GM12878 (cell line): ENCODE results near the gene RPS6KA5. TPM values are rescaled to one million over a fixed set of nuclear protein-coding genes. Genes with fewer than 3 reads are reported as not detected.

Experiments used
- ATAC-seq: fragments of 200-7000 bp; cut with Tn5 transposase; 3 replicates; pipeline ENCODE4 v1.9.1; 2020; ENCODE audit warnings: mild to moderate bottlenecking, moderate library complexity
- BruUV-seq: library from RNA; stranded (reverse); fragments of 400-500 nt; replicated peaks from 2 replicates; lab custom pipeline; 2021; lab: Mats Ljungman, UMichigan
- CTCF ChIA-PET: fragments of 300-600 bp; sonication (Branson Sonifier 250); formaldehyde crosslinking; extraction: SDS; loops from one replicate; lab custom pipeline; 2021; ENCODE audit warnings: inconsistent platforms; lab: Yijun Ruan, JAX
- POLR2A ChIA-PET: fragments of 350-600 bp; formaldehyde crosslinking; extraction: SDS; loops from one replicate; lab custom pipeline; 2021; ENCODE audit warnings: inconsistent platforms; lab: Charles Lee
- RAD21 ChIA-PET: fragments of 300-600 bp; sonication (Branson Sonifier 250); formaldehyde crosslinking; loops from one replicate; lab custom pipeline; 2023; ENCODE audit warnings: antibody characterized with exemption; ENCODE audit not compliant: unreplicated experiment; lab: Charles Lee
- SMC1A ChIA-PET: fragments of 300-600 bp; sonication (Branson Sonifier 250); formaldehyde crosslinking; loops from one replicate; lab custom pipeline; 2023; ENCODE audit not compliant: unreplicated experiment, uncharacterized antibody; lab: Charles Lee
- DNase-seq: peaks from one replicate; pipeline ENCODE4 v3.0.0-alpha.2; 2011; ENCODE audit warnings: low read depth, low spot score
- FAIRE-seq: peaks from 3 replicates; lab custom pipeline; 2011; peaks lifted over from hg19 to GRCh38; lab: Jason Lieb, UNC
- H2AFZ ChIP-seq: 2 replicates; pipeline ENCODE4 v1.6.0; 2011; ENCODE audit warnings: low read depth, low read length, control low read depth; ENCODE audit not compliant: control insufficient read depth
- H3K27ac ChIP-seq: 2 replicates; pipeline ENCODE4 v1.5.1; 2011; ENCODE audit warnings: control low read depth; ENCODE audit not compliant: control insufficient read depth, insufficient read depth
- H3K27me3 ChIP-seq, 2 experiments: replicated peaks in 1 of 2; 2 replicates each; pipeline versions ENCODE4 v1.6.0 to v1.6.1; 2011; ENCODE audit warnings: low read length in 1 of 2; ENCODE audit not compliant: control insufficient read depth in 2 of 2, insufficient read depth in 2 of 2
- H3K36me3 ChIP-seq, 2 experiments: 2 replicates each; pipeline ENCODE4 v1.5.1; 2011; ENCODE audit warnings: low read length in 1 of 2; ENCODE audit not compliant: control insufficient read depth in 2 of 2, insufficient read depth in 2 of 2
- H3K4me1 ChIP-seq: 2 replicates; pipeline ENCODE4 v1.6.1; 2011; ENCODE audit warnings: mild to moderate bottlenecking, low read length, moderate library complexity, mixed read lengths; ENCODE audit not compliant: control insufficient read depth, insufficient read depth
- H3K4me2 ChIP-seq: 2 replicates; pipeline ENCODE4 v1.6.0; 2011; ENCODE audit warnings: control low read depth; ENCODE audit not compliant: control insufficient read depth, insufficient read depth
- H3K4me3 ChIP-seq: fragments of 200-600 bp; sonication (generic); 2 replicates; pipeline ENCODE4 v1.5.1; 2016
- H3K79me2 ChIP-seq: 2 replicates; pipeline ENCODE4 v1.6.0; 2011; ENCODE audit warnings: low read length; ENCODE audit not compliant: control insufficient read depth, insufficient read depth
- H3K9ac ChIP-seq: 2 replicates; pipeline ENCODE4 v1.8.0; 2011; ENCODE audit warnings: low read length, control low read depth, mixed read lengths; ENCODE audit not compliant: control insufficient read depth, insufficient read depth
- H3K9me3 ChIP-seq: replicated peaks from 3 replicates; pipeline ENCODE4 v1.5.1; 2011; ENCODE audit warnings: mild to moderate bottlenecking, low read length; ENCODE audit not compliant: control insufficient read depth, insufficient read depth
- H4K20me1 ChIP-seq: 2 replicates; pipeline ENCODE4 v1.6.0; 2011; ENCODE audit not compliant: control insufficient read depth, insufficient read depth
- ATF3 ChIP-seq: IDR thresholded peaks from 2 replicates; pipeline ENCODE4 v1.6.1; 2011; ENCODE audit warnings: low read depth, mild to moderate bottlenecking, low read length, moderate library complexity, borderline replicate concordance; ENCODE audit errors: extremely low read depth
- BCL11A ChIP-seq: IDR thresholded peaks from 2 replicates; pipeline ENCODE4 v1.6.1; 2011; ENCODE audit warnings: low read depth, low read length
- CUX1 ChIP-seq: IDR thresholded peaks from 2 replicates; pipeline ENCODE4 v1.6.1; 2012; ENCODE audit warnings: improper control_type of control experiment, low read depth, low read length; ENCODE audit not compliant: insufficient replicate concordance
- JUND ChIP-seq: IDR thresholded peaks from 2 replicates; pipeline ENCODE4 v1.6.1; 2012; ENCODE audit warnings: low read depth, mild to moderate bottlenecking, low read length, improper control_type of control experiment, moderate library complexity
- MEF2A ChIP-seq: IDR thresholded peaks from 2 replicates; pipeline ENCODE4 v1.6.1; 2011; ENCODE audit warnings: low read depth, mild to moderate bottlenecking, low read length, moderate library complexity; ENCODE audit not compliant: insufficient read depth
- MEF2B ChIP-seq: fragments of 450-650 bp; IDR thresholded peaks from 2 replicates; pipeline ENCODE4 v1.6.1; 2018; ENCODE audit warnings: mild to moderate bottlenecking, moderate library complexity; ENCODE audit not compliant: partially characterized antibody, poor library complexity, severe bottlenecking
- RAD21 ChIP-seq: IDR thresholded peaks from 2 replicates; pipeline ENCODE4 v1.6.1; 2011; ENCODE audit warnings: mild to moderate bottlenecking, low read depth, low read length, moderate library complexity; ENCODE audit not compliant: insufficient read depth
- RELA ChIP-seq: fragments of 450-650 bp; IDR thresholded peaks from 2 replicates; pipeline ENCODE4 v1.8.0; 2014; ENCODE audit warnings: borderline replicate concordance; ENCODE audit not compliant: partially characterized antibody
- RUNX3 ChIP-seq: IDR thresholded peaks from 2 replicates; pipeline ENCODE4 v1.6.1; 2012; ENCODE audit warnings: low read length, inconsistent platforms
- SMC3 ChIP-seq: IDR thresholded peaks from 2 replicates; pipeline ENCODE4 v1.6.1; 2011; ENCODE audit warnings: low read length, improper control_type of control experiment, borderline replicate concordance
- STAT3 ChIP-seq: IDR thresholded peaks from 2 replicates; pipeline ENCODE4 v1.6.1; 2011; ENCODE audit warnings: low read depth, low read length, improper control_type of control experiment
- WRNIP1 ChIP-seq: IDR thresholded peaks from 2 replicates; pipeline ENCODE4 v1.6.1; 2011; ENCODE audit warnings: low read depth, low read length, improper control_type of control experiment, borderline replicate concordance
- ZNF217 ChIP-seq: fragments of 450-650 bp; IDR thresholded peaks from 2 replicates; pipeline ENCODE4 v1.6.1; 2017; ENCODE audit warnings: antibody characterized with exemption, mild to moderate bottlenecking
- WGBS: methylation state at CpG from one replicate; pipeline ENCODE4 v1.1.6; 2016; ENCODE audit warnings: low lambda C conversion rate; ENCODE audit not compliant: insufficient replicate concordance, insufficient coverage; ENCODE audit errors: missing lambda C conversion rate; 5-methylcytosine and 5-hydroxymethylcytosine counted together
- in situ Hi-C: fragments of 300-500 bp; cut with MboI; formaldehyde crosslinking; loops from 9 replicates; pipeline ENCODE4 v1.14.3; 2018; ENCODE audit warnings: mixed read lengths
- intact Hi-C: fragments of 100-400 bp; cut with micrococcal nuclease; formaldehyde crosslinking; loops from one replicate; pipeline ENCODE4 v1.14.2; 2022; ENCODE audit not compliant: unreplicated experiment
- polyA plus RNA-seq, 11 experiments: library from polyadenylated mRNA; depleted of rRNA in 4 of 11; unstranded in 6 of 11; stranded (reverse) in 5 of 11; fragments of >200 nt; fragmentation: Nextera tagmentation in 4 of 11; fragmentation: Illumina TruSeq in 1 of 11; extraction: Ambion mirVana in 4 of 11; extraction: Trizol in 1 of 11; gene quantifications; 1 replicate in 1 of 11; 2 replicates in 10 of 11; pipeline versions ENCODE4 v1.2.1 to v1.2.3, GENCODE V29; 2011 to 2016; ENCODE audit warnings: inconsistent platforms in 2 of 11, missing spikeins in 2 of 11, low read depth in 1 of 11
- total RNA-seq, 4 experiments: library from RNA; depleted of rRNA in 3 of 4; stranded (reverse); fragments of >200 nt in 3 of 4; fragmentation: Illumina TruSeq in 1 of 4; extraction: Trizol in 1 of 4; gene quantifications; 2 replicates each; pipeline versions ENCODE4 v1.2.1 to v1.2.3, GENCODE V29; 2013 to 2021

RPS6KA5 gene
- total and polyA plus RNA-seq, 10 of the 15 experiments (the other 5 are each of a cell fraction or from before 2014, with no cell fraction given), result 1.4 to 7.0 (median 3.7) TPM

- Histone ChIP-seq H3K9me3 (no peaks in the 10 kb centered on the region), H3K27ac (no peak overlapping the region), H3K9ac (no peak overlapping the region), H4K20me1 (no peaks in the 10 kb centered on the region), H3K27me3 (no peaks in the 10 kb centered on the region), H3K4me1 (peaks cover 14% of the 10 kb centered on the region), H3K36me3 (no peaks in the 10 kb centered on the region), H3K4me2 (peak overlapping the region; percentile 41), H3K79me2 (no peaks in the 10 kb centered on the region), H3K4me3 (no peak overlapping the region), H2AFZ (no peak overlapping the region)
- ChIA-PET SMC1A (interaction anchor here (0.6 to 4.0 kb wide), 11 partner anchors 18 to 187 kb away, joined by 3 to 20 read pairs (median 7); partner anchors contain the start of gene RPS6KA5), CTCF (interaction anchor here (0.8 to 4.2 kb wide), 11 partner anchors 11 to 188 kb away, joined by 3 to 24 read pairs (median 4); partner anchors contain the start of gene DGLUCY), POLR2A (interaction anchor here (1.0 kb wide), 1 partner anchor 129 kb away, joined by 4 read pairs; no protein-coding TSS in a partner anchor), RAD21 (interaction anchor here (1.1 to 2.0 kb wide), 4 partner anchors 73 to 128 kb away, joined by 3 to 11 read pairs (median 7); partner anchors contain the start of gene DGLUCY)
- 0% methylated on average over 1 of the region's 1 CpG for whole genome bisulfite sequencing
- in situ Hi-C loops (no loop called here), intact Hi-C loops (loop anchor here (5.0 to 10.0 kb wide), 3 partner anchors 72 to 187 kb away; no protein-coding TSS in a partner anchor)
- FAIRE-seq (no peak), DNase-seq (no peak), ATAC-seq (peak; percentile 86)
- no TSS peak for BruUV-seq
- TF ChIP-seq ZNF217, result peak; percentile 70; the same call in 1 of the 2 replicates
- TF ChIP-seq MEF2B, result peak; percentile 83
- no peak for TF ChIP-seq BCL11A
- peak; percentile 52 for TF ChIP-seq RAD21
- TF ChIP-seq SMC3, result peak; percentile 35; the same call in 1 of the 2 replicates
- no peak for TF ChIP-seq JUND
- TF ChIP-seq STAT3, result no peak
- TF ChIP-seq WRNIP1, result no peak
- peak; percentile 65; the same call in 1 of the 2 replicates for TF ChIP-seq MEF2A
- no peak for TF ChIP-seq ATF3
- TF ChIP-seq RUNX3, result 0 out of 2 replicates have a peak, but pooled peaks have one; percentile 14
- TF ChIP-seq RELA, result no peak
- no peak for TF ChIP-seq CUX1
Measured at GRCh38 chr14:90985601-90986242, 74.7 kb downstream of the RPS6KA5 start.
